Measurements from ENCODE around the gene PDE8B. TPM values are rescaled to one million over a fixed set of nuclear protein-coding genes. Genes with fewer than 3 reads are reported as not detected.
A peak's percentile ranks its signal among the peaks of the same experiment; 100 is the strongest.

The PDE8B gene
- total RNA-seq, 1 donor from 2014 or later = 0.18 TPM

- no peak overlapping the region for H3K9ac ChIP-seq (ENCODE audit: low read length)
- no peaks in the 10 kb centered on the region for H3K9me3 ChIP-seq (ENCODE audit: insufficient read depth, low read depth, low read length)
- peaks cover 5% of the 10 kb centered on the region for H3K4me1 Mint-ChIP-seq (ENCODE audit: low read depth, unreplicated experiment)
- H3K4me3 ChIP-seq (ENCODE audit: insufficient read depth, low read depth, low read length) = no peak overlapping the region
- no peak overlapping the region for H3K27ac ChIP-seq (ENCODE audit: low read depth, low read length)
- peaks cover 2% of the 10 kb centered on the region for H3K9me3 Mint-ChIP-seq (ENCODE audit: unreplicated experiment)
- H3K27ac Mint-ChIP-seq (ENCODE audit: unreplicated experiment) = no peak overlapping the region
- H4K20me1 ChIP-seq (ENCODE audit: insufficient read depth, low read length) = no peaks in the 10 kb centered on the region
- DNase-seq (ENCODE audit: low read depth) (no peak), FAIRE-seq (no peak)
- no peak overlapping the region for H2AFZ ChIP-seq (ENCODE audit: low read depth, low read length)
- no peaks in the 10 kb centered on the region for H3K4me1 ChIP-seq (ENCODE audit: insufficient read depth, low read length)
- no peak overlapping the region for H3K4me2 ChIP-seq (ENCODE audit: low read length)
- TF ChIP-seq CTCF (IDR thresholded peaks at IDR 0.05; ENCODE audit: insufficient read depth, low read depth, low read length) = no peak
- TF ChIP-seq EZH2 (IDR thresholded peaks at IDR 0.05; ENCODE audit: insufficient read depth, low read length) = no peak
- no peaks in the 10 kb centered on the region for H3K79me2 ChIP-seq (ENCODE audit: insufficient read depth, low read length)
- H3K36me3 Mint-ChIP-seq (ENCODE audit: low read depth, unreplicated experiment) = no peaks in the 10 kb centered on the region
- peaks cover 20% of the 10 kb centered on the region for H3K27me3 Mint-ChIP-seq (ENCODE audit: low read depth, unreplicated experiment)
- H3K27me3 ChIP-seq (ENCODE audit: insufficient read depth, low read length) = peaks cover 4% of the 10 kb centered on the region
- no peak overlapping the region for H3K4me3 Mint-ChIP-seq (ENCODE audit: unreplicated experiment)
- H3K36me3 ChIP-seq (ENCODE audit: insufficient read depth, low read length) = no peaks in the 10 kb centered on the region
Observed at GRCh38 chr5:77389746-77390145, 179.3 kb downstream of the PDE8B start.

GRCh38 chr5:77390221-77390620, 179.7 kb downstream of the PDE8B start:
- peaks cover under 1% of the 10 kb centered on the region for H3K9me3 Mint-ChIP-seq (ENCODE audit: unreplicated experiment)
- H3K4me1 Mint-ChIP-seq (ENCODE audit: low read depth, unreplicated experiment) = peaks cover 5% of the 10 kb centered on the region
- H3K36me3 ChIP-seq (ENCODE audit: insufficient read depth, low read length) = no peaks in the 10 kb centered on the region
- H2AFZ ChIP-seq (ENCODE audit: low read depth, low read length) = no peak overlapping the region
- DNase-seq (ENCODE audit: low read depth) = no peak
- no peaks in the 10 kb centered on the region for H3K36me3 Mint-ChIP-seq (ENCODE audit: low read depth, unreplicated experiment)
- H3K9me3 ChIP-seq (ENCODE audit: insufficient read depth, low read depth, low read length) = no peaks in the 10 kb centered on the region
- H3K4me2 ChIP-seq (ENCODE audit: low read length) = no peak overlapping the region
- FAIRE-seq = no peak
- H3K4me3 Mint-ChIP-seq (ENCODE audit: unreplicated experiment) = no peak overlapping the region
- H4K20me1 ChIP-seq (ENCODE audit: insufficient read depth, low read length) = no peaks in the 10 kb centered on the region
- no peak for TF ChIP-seq EZH2 (IDR thresholded peaks at IDR 0.05; ENCODE audit: insufficient read depth, low read length)
- TF ChIP-seq CTCF (IDR thresholded peaks at IDR 0.05; ENCODE audit: insufficient read depth, low read depth, low read length) = no peak
- peaks cover 4% of the 10 kb centered on the region for H3K27me3 ChIP-seq (ENCODE audit: insufficient read depth, low read length)
- H3K4me1 ChIP-seq (ENCODE audit: insufficient read depth, low read length) = no peaks in the 10 kb centered on the region
- peaks cover 20% of the 10 kb centered on the region for H3K27me3 Mint-ChIP-seq (ENCODE audit: low read depth, unreplicated experiment)
- H3K79me2 ChIP-seq (ENCODE audit: insufficient read depth, low read length) = no peaks in the 10 kb centered on the region
- H3K4me3 ChIP-seq (ENCODE audit: insufficient read depth, low read depth, low read length) = no peak overlapping the region
- no peak overlapping the region for H3K9ac ChIP-seq (ENCODE audit: low read length)
- H3K27ac Mint-ChIP-seq (ENCODE audit: unreplicated experiment) = no peak overlapping the region
- H3K27ac ChIP-seq (ENCODE audit: low read depth, low read length) = no peak overlapping the region

DNA sequence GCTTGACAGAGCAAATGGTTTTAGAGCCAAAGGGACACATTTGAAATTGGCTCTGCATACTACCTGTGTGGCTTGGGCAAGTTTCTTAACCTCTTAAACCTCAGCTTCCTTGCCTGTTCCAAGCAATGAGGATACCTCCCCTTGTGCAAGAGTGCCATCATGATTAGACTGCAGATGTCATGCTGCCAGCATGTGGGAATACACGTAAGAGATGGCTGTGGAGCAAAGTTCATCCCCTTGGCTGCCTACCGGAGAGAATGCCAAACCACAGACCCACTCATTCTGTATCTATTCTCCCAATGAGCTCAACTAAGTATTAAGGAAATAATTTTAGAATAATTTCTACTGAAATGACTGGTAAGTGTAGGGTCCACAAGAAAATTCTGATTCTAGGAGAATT, 180.3 kb downstream of the PDE8B start:
- no peak overlapping the region for H2AFZ ChIP-seq (ENCODE audit: low read depth, low read length)
- no peak overlapping the region for H3K4me3 ChIP-seq (ENCODE audit: insufficient read depth, low read depth, low read length)
- H3K27me3 ChIP-seq (ENCODE audit: insufficient read depth, low read length) = peaks cover 4% of the 10 kb centered on the region
- H3K4me2 ChIP-seq (ENCODE audit: low read length) = no peak overlapping the region
- no peak overlapping the region for H3K27ac ChIP-seq (ENCODE audit: low read depth, low read length)
- no peak for TF ChIP-seq CTCF (IDR thresholded peaks at IDR 0.05; ENCODE audit: insufficient read depth, low read depth, low read length)
- TF ChIP-seq EZH2 (IDR thresholded peaks at IDR 0.05; ENCODE audit: insufficient read depth, low read length) = no peak
- H3K36me3 Mint-ChIP-seq (ENCODE audit: low read depth, unreplicated experiment) = no peaks in the 10 kb centered on the region
- FAIRE-seq (no peak), DNase-seq (ENCODE audit: low read depth) (peak; percentile 61)
- no peaks in the 10 kb centered on the region for H3K9me3 Mint-ChIP-seq (ENCODE audit: unreplicated experiment)
- no peak overlapping the region for H3K9ac ChIP-seq (ENCODE audit: low read length)
- H3K4me3 Mint-ChIP-seq (ENCODE audit: unreplicated experiment) = no peak overlapping the region
- no peaks in the 10 kb centered on the region for H3K4me1 ChIP-seq (ENCODE audit: insufficient read depth, low read length)
- H3K36me3 ChIP-seq (ENCODE audit: insufficient read depth, low read length) = no peaks in the 10 kb centered on the region
- peaks cover 5% of the 10 kb centered on the region for H3K4me1 Mint-ChIP-seq (ENCODE audit: low read depth, unreplicated experiment)
- H3K79me2 ChIP-seq (ENCODE audit: insufficient read depth, low read length) = no peaks in the 10 kb centered on the region
- no peak overlapping the region for H3K27ac Mint-ChIP-seq (ENCODE audit: unreplicated experiment)
- no peaks in the 10 kb centered on the region for H3K9me3 ChIP-seq (ENCODE audit: insufficient read depth, low read depth, low read length)
- peaks cover 20% of the 10 kb centered on the region for H3K27me3 Mint-ChIP-seq (ENCODE audit: low read depth, unreplicated experiment)
- no peaks in the 10 kb centered on the region for H4K20me1 ChIP-seq (ENCODE audit: insufficient read depth, low read length)
